ES-I3 (cell line): ENCODE measurements around the gene HS3ST6.
A peak's percentile ranks its signal among the peaks of the same experiment; 100 is the strongest.
"Not testable (repeated sequence)": the region's sequence is repeated elsewhere in the genome, so short reads cannot be mapped to it uniquely, and the experiment has no call there.

Source experiments
- H3K36me3 ChIP-seq: 2 replicates; pipeline ENCODE4 v1.6.1; 2013; ENCODE audit warnings: mild to moderate bottlenecking, low read length, control low read depth, moderate library complexity; ENCODE audit not compliant: insufficient read depth
- H3K4me1 ChIP-seq: 2 replicates; pipeline ENCODE4 v1.6.1; 2013; ENCODE audit warnings: mild to moderate bottlenecking, control low read depth, low read length; ENCODE audit not compliant: insufficient read depth
- H3K9ac ChIP-seq: 2 replicates; pipeline ENCODE4 v1.6.1; 2013; ENCODE audit warnings: low read depth, mild to moderate bottlenecking, low read length, moderate library complexity
- H3K9me3 ChIP-seq: 2 replicates; pipeline ENCODE4 v1.6.1; 2013; ENCODE audit warnings: mild to moderate bottlenecking, low read length, moderate library complexity; ENCODE audit not compliant: control insufficient read depth, insufficient read depth

Gene HS3ST6

GRCh38 chr16:1957434-1958142, 39.4 kb upstream of the HS3ST6 start:
- not testable (repeated sequence) for H3K4me1 ChIP-seq, H3K36me3 ChIP-seq, H3K9ac ChIP-seq, H3K9me3 ChIP-seq

- H3K36me3 ChIP-seq: no peaks in the 10 kb centered on the region
- H3K9ac ChIP-seq: no peak overlapping the region
- no peaks in the 10 kb centered on the region for H3K9me3 ChIP-seq
- H3K4me1 ChIP-seq: no peaks in the 10 kb centered on the region
Observed at GRCh38 chr16:1953734-1954133, 35.5 kb upstream of the HS3ST6 start.

DNA sequence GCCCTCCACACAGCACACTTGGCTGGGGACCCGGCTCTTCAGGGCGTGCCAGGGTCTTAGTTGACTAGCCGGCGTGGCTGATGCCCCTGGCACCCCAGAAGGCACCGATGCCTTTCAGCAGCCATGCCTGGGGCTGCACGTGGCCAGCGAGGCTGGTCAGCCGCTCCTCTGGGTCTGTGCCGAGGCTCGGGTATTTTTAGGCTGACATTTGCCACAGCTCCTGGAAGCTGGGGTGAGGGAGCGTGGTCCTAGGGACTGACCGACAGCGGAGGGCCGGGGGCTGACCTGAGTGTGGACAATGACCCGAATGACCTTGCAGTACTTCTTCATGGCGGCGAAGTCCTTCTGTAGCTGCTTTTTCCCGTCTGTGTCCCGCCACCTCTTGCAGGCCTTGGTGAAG, 32.3 kb upstream of the HS3ST6 start:
- Histone ChIP-seq H3K9ac (no peak overlapping the region), H3K9me3 (no peaks in the 10 kb centered on the region), H3K36me3 (no peaks in the 10 kb centered on the region), H3K4me1 (no peaks in the 10 kb centered on the region)

DNA sequence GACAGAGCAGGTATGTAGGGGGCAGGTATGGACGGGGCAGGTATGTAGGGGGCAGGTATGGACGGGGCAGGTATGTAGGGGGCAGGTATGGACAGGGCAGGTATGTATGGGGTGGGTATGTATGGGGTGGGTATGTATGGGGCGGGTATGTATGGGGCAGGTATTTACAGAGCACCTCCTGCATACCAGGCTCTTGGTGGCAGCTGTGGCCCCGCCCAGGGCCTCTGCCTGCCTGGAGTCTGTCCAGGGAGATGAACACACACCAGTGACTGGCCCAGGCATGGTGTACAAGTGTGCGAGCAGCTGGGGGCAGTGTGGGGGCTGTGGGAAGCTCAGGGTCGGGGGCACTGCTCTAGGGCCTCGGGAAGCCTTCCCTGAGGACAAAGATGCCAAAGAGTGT, 31.8 kb upstream of the HS3ST6 start:
- no peak overlapping the region for H3K9ac ChIP-seq
- H3K9me3 ChIP-seq: no peaks in the 10 kb centered on the region
- H3K36me3 ChIP-seq: no peaks in the 10 kb centered on the region
- H3K4me1 ChIP-seq: no peaks in the 10 kb centered on the region

DNA sequence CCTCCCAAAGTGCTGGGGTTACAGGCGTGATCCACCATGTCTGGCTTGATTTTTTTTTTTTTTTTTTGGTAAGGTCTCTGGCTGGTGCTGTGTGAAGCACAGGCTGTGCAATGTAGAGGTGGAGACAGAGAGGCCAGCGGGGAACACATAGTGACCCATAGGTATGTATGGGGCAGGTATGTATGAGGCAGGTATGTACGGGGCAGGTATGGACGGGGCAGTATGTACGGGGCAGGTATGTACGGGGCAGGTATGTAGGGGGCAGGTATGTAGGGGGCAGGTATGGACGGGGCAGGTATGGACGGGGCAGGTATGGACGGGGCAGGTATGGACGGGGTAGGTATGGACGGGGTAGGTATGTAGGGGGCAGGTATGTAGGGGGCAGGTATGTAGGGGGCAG, 31.3 kb upstream of the HS3ST6 start:
- Histone ChIP-seq H3K4me1 (no peaks in the 10 kb centered on the region; the same call in 1 of the 2 replicates), H3K9me3 (no peaks in the 10 kb centered on the region), H3K36me3 (no peaks in the 10 kb centered on the region), H3K9ac (no peak overlapping the region)

DNA sequence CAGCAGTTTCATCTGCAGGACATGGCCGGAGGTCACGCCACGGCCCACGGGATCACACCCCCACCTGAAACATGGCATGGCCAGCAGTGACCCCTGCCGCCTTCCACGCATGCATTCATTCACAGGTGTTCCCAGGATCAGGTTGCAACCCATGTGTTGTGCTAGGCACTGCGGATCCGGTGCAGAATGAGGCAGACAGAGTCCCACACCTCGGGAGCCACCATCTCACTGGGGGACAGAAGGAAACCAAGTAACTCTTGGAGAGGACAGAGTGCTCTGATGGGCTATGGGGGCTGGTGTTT, 29.1 kb upstream of the HS3ST6 start:
- Histone ChIP-seq H3K9me3 (no peaks in the 10 kb centered on the region), H3K36me3 (no peaks in the 10 kb centered on the region), H3K4me1 (no peaks in the 10 kb centered on the region; the same call in 1 of the 2 replicates), H3K9ac (no peak overlapping the region)

- H3K9ac ChIP-seq: no peak overlapping the region
- H3K9me3 ChIP-seq: no peaks in the 10 kb centered on the region
- H3K4me1 ChIP-seq: peaks cover 4% of the 10 kb centered on the region; the same call in 1 of the 2 replicates
- H3K36me3 ChIP-seq: no peaks in the 10 kb centered on the region
Observed at GRCh38 chr16:1946495-1947368, 28.5 kb upstream of the HS3ST6 start.

GRCh38 chr16:1945559-1946391, 27.6 kb upstream of the HS3ST6 start:
- Histone ChIP-seq H3K9me3 (no peaks in the 10 kb centered on the region), H3K4me1 (peaks cover 4% of the 10 kb centered on the region; the same call in 1 of the 2 replicates), H3K9ac (no peak overlapping the region), H3K36me3 (no peaks in the 10 kb centered on the region)

DNA sequence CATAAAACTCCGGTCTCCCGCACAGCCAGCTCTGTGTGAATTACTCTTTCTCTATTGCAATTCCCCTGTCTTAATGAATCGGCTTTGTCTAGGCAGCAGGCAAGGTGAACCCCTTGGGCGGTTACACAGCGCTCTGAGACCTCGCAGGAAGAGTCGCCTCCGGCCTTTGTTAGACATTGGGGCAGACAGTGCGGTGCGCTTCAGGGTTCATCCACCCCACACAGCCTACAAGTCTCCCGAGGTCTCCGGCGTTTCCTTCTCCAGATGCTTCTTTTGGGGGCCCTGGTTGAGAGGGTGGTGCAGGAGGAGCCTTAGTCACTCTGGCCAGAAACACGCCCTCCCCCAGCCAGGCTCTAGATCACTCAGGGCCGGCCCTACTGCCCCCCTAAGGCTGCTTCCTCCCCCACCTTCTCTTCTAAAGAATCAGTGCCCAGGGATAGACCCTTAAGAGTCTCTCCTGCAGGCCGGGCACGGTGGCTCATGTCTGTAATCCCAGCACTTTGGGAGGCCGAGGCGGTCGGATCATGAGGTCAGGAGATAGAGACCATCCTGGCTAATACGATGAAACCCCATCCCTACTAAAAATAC, 26.5 kb upstream of the HS3ST6 start:
- H3K36me3 ChIP-seq: peaks cover 3% of the 10 kb centered on the region; the same call in 1 of the 2 replicates
- H3K4me1 ChIP-seq: peaks cover 4% of the 10 kb centered on the region; the same call in 1 of the 2 replicates
- no peak overlapping the region for H3K9ac ChIP-seq
- no peaks in the 10 kb centered on the region for H3K9me3 ChIP-seq

- peaks cover 4% of the 10 kb centered on the region; the same call in 1 of the 2 replicates for H3K4me1 ChIP-seq
- no peaks in the 10 kb centered on the region for H3K9me3 ChIP-seq
- H3K36me3 ChIP-seq: peaks cover 5% of the 10 kb centered on the region; the same call in 1 of the 2 replicates
- H3K9ac ChIP-seq: peak within 1 kb of the TSS; percentile 80
Observed at GRCh38 chr16:1942810-1943726, 24.9 kb upstream of the HS3ST6 start, which contains the start of gene MSRB1. MSRB1 (minus strand) TSS chr16:1943199; CDS start chr16:1943156, 43 bp downstream.

DNA sequence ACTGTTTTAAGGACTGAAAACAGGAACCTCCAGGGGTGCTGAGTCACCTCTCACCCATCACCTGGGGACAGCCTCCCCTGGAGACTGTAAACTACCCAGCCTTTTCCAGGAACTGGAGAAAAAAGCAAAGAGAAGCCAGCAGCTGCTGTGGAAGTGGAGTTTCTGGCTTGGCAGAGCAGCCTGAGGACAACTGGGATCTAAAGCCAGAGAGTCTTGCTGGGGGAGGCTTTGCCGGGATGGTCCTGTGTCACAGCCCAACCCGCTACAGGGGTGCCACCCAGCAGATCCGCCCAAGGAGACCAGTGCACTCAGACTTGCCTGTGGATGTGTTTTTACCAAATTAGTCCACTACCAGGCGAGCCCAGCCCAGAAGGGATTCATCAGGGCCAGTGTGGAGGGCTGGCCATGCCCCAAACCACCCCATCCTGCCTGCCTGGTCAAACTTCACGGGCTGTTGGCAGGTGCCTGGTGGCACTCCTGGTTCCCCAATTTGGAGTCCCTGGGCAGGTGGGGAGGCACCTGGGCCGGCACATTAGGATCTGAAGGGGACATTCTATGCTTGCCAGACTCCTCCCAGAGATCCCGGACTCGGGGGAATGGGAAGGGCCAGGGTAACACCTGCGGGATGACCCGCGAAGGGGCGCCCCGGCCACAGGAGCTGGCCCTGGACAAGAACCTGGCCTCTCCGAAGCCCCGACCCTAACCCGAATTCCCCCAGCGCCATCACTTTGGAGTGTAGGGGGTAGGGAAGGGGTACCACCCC, 24.0 kb upstream of the HS3ST6 start:
- Histone ChIP-seq H3K9ac (peak overlapping the region; percentile 80; the same call in 1 of the 2 replicates), H3K36me3 (peaks cover 5% of the 10 kb centered on the region; the same call in 1 of the 2 replicates), H3K4me1 (peaks cover 4% of the 10 kb centered on the region; the same call in 1 of the 2 replicates), H3K9me3 (no peaks in the 10 kb centered on the region)

DNA sequence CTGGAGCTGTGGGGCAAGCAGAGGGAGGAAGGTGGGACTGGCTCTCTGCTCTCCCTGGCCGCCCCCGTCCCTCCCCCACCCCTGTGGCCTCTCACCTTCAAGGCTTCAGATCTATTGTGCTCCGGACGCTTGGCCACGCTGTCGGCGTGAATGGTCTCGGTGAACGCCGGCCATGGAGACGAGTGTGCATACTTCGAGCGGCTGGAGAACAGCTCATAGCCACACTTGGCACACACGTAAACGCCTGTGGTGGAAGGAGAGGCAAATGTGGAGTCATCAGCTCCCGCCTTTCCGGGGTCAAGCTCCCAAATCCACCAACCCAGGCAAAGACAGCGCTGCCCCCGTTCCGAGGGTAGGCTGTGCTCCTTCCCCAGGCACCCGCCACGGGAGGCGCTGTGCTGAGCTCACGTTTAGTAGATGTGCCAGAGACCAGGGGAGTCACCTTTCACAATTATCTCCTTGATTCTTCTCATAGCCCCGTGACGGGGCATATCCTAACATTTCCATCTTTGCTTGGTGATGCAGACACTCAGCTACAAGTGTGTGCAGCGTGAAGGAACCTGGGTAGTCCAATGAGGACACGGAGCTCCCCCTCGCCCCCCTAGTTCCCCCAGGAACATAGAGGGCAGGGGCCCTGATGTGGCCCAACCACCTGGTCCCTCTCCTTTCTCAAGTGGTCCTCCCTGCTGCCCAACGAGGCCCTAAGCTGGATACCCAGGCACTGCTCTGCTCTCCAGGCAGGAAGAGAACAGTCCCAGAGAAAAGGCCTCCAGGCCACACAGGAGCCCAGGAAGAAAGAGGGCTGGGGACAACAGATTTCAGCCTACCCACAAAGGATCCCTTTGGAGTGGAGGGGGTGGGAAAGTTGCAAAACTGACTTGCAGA, 23.2 kb upstream of the HS3ST6 start:
- H3K4me1 ChIP-seq: peaks cover 4% of the 10 kb centered on the region; the same call in 1 of the 2 replicates
- peaks cover 5% of the 10 kb centered on the region; the same call in 1 of the 2 replicates for H3K36me3 ChIP-seq
- H3K9ac ChIP-seq: peak overlapping the region; percentile 29; the same call in 1 of the 2 replicates
- no peaks in the 10 kb centered on the region for H3K9me3 ChIP-seq
